Spleen (tissue), 11 donors: Measurements from ENCODE around the gene DDX39A. TPM values are rescaled to one million over a fixed set of nuclear protein-coding genes. Genes with fewer than 3 reads are reported as not detected.

Source experiments
- DNase-seq: peaks from one replicate; pipeline ENCODE4 v3.0.0-alpha.2; 2020
- H3K27ac ChIP-seq, 8 donors: fragments of 200-600 bp; sonication (generic) in 7 of 8; 1 replicate in 4 of 8; 2 replicates in 4 of 8; pipeline versions ENCODE4 v1.5.0 to v1.8.0; 2016 to 2021; ENCODE audit warnings: inconsistent platforms in 4 of 8, mild to moderate bottlenecking in 4 of 8, moderate library complexity in 1 of 8
- H3K27me3 ChIP-seq, 7 donors: fragments of 200-600 bp; sonication (generic) in 6 of 7; replicated peaks in 1 of 7; 1 replicate in 4 of 7; 2 replicates in 3 of 7; pipeline versions ENCODE4 v1.5.0 to v1.8.0; 2016 to 2021; ENCODE audit warnings: inconsistent platforms in 3 of 7, mild to moderate bottlenecking in 1 of 7
- H3K36me3 ChIP-seq, 6 donors: fragments of 200-600 bp; sonication (generic) in 5 of 6; 1 replicate in 4 of 6; 2 replicates in 2 of 6; pipeline versions ENCODE4 v1.5.0 to v1.8.0; 2016 to 2021; ENCODE audit warnings: inconsistent platforms in 2 of 6
- H3K4me1 ChIP-seq, 6 donors: fragments of 200-600 bp; sonication (generic) in 5 of 6; 1 replicate in 3 of 6; 2 replicates in 3 of 6; pipeline versions ENCODE4 v1.5.0 to v1.8.0; 2016 to 2021; ENCODE audit warnings: inconsistent platforms in 3 of 6
- H3K4me3 ChIP-seq, 8 donors: fragments of 200-600 bp; sonication (generic) in 7 of 8; 1 replicate in 4 of 8; 2 replicates in 4 of 8; pipeline versions ENCODE4 v1.5.0 to v1.8.0; 2016 to 2021; ENCODE audit warnings: inconsistent platforms in 4 of 8, mild to moderate bottlenecking in 4 of 8, moderate library complexity in 2 of 8
- H3K9me3 ChIP-seq, 8 donors: fragments of 200-600 bp; sonication (generic) in 7 of 8; 1 replicate in 4 of 8; 2 replicates in 4 of 8; pipeline versions ENCODE4 v1.5.0 to v1.8.0; 2016 to 2021; ENCODE audit warnings: inconsistent platforms in 4 of 8
- CTCF ChIP-seq, 11 experiments: fragments of 200-600 bp in 7 of 11; fragments of 450-650 bp in 4 of 11; sonication (generic) in 4 of 11; IDR thresholded peaks in 8 of 11; conservative IDR thresholded peaks in 3 of 11; 1 replicate in 7 of 11; 2 replicates in 4 of 11; pipeline versions ENCODE4 v1.4.0 to v1.8.0; 2016 to 2021; ENCODE audit warnings: antibody characterized with exemption in 11 of 11, inconsistent platforms in 4 of 11, mild to moderate bottlenecking in 1 of 11
- POLR2A ChIP-seq, 3 donors: fragments of 450-650 bp; IDR thresholded peaks; one replicate each; pipeline ENCODE4 v1.5.1; 2017; ENCODE audit warnings: antibody characterized with exemption in 3 of 3, mild to moderate bottlenecking in 1 of 3
- POLR2AphosphoS5 ChIP-seq, 3 donors: sonication (generic); formaldehyde crosslinking; IDR thresholded peaks; one replicate each; pipeline ENCODE4 v1.5.1; 2017; ENCODE audit warnings: antibody characterized with exemption in 3 of 3
- WGBS, 5 donors: extraction: QIAGEN DNeasy Blood & Tissue Kit in 3 of 5; methylation state at CpG; one replicate each; pipeline versions ENCODE4 v1.1.5 to v1.1.7; 2013 to 2018; 5-methylcytosine and 5-hydroxymethylcytosine counted together
- intact Hi-C: fragments of 100-400 bp; cut with DNase I; formaldehyde crosslinking; loops from one replicate; pipeline ENCODE4 v1.15.0; 2023; ENCODE audit warnings: low total_unique reads
- polyA plus RNA-seq, 3 donors: library from polyadenylated mRNA; stranded (reverse); fragments of 200-250 nt; gene quantifications; one replicate each; pipeline ENCODE4 v1.2.1, GENCODE V29; 2013
- total RNA-seq, 7 donors: library from RNA; depleted of rRNA in 3 of 7; stranded (reverse); fragments of >200 nt in 3 of 7; fragmentation: NEBNext Ultra II Directional in 4 of 7; extraction: Animal tissue kit (Norgen Biotek cat#: 25700) in 4 of 7; gene quantifications; one replicate each; pipeline versions ENCODE4 v1.1.0 to v1.2.1, GENCODE V29; 2016 to 2021
- donor health status: healthy with polysubstance abuse.
- donor health status: DM: no; HTN: no; CAD: no; lungs with moderate emphysema.
- donor health status: DM: no; HTN: no; CAD: no.
- donor health status: Bipolar disorder and iron deficiency.
- donor health status: healthy.
- donor health status: DM: no; HTN: no; CAD: no.
- donor health status: DM: yes; HTN: yes; CAD: no.

The DDX39A gene
- total and polyA plus RNA-seq, 10 donors = 81.8 to 267 (median 138) TPM

- Histone ChIP-seq H3K27ac (peak overlapping the region; percentile 91 to 98 (median 94)), H3K4me3 (no peak overlapping the region), H3K9me3 (no peaks in the 10 kb centered on the region), H3K4me1 (peaks cover 78 to 100% (median 98%) of the 10 kb centered on the region in 6 donors), H3K27me3 (peaks cover 0 to 8% (median 0%) of the 10 kb centered on the region in 7 donors), H3K36me3 (no peaks in the 10 kb centered on the region)
- intact Hi-C loops = no loop called here
- DNase-seq = no peak
- WGBS, 5 donors = 58 to 83% (median 67%) methylated on average over 10 of the region's 10 CpGs
- peak in 1 of 3 donors; percentile 23 for TF ChIP-seq POLR2AphosphoS5 (IDR thresholded peaks at IDR 0.05)
- no peak for TF ChIP-seq POLR2A (IDR thresholded peaks at IDR 0.05)
These were observed 47.8 kb downstream of the DDX39A start for GRCh38 chr19:14371301-14371821.

GRCh38 chr19:14370940-14371280 is 48.2 kb downstream of the DDX39A start:
- WGBS, 5 donors = 73 to 90% (median 80%) methylated on average over 4 of the region's 4 CpGs
- no peaks in the 10 kb centered on the region for H3K36me3 ChIP-seq

GRCh38 chr19:14370169-14370939 is 48.8 kb downstream of the DDX39A start:
- intact Hi-C loops = no loop called here
- peak; percentile 89 for DNase-seq

More at GRCh38 chr19:14370940-14371280, 48.2 kb downstream of the DDX39A start:
- intact Hi-C loops = no loop called here
- Histone ChIP-seq H3K27ac (peak overlapping the region; percentile 91 to 98 (median 94)), H3K9me3 (no peaks in the 10 kb centered on the region), H3K4me1 (peaks cover 79 to 100% (median 98%) of the 10 kb centered on the region in 6 donors), H3K27me3 (peaks cover 0 to 3% (median 0%) of the 10 kb centered on the region in 7 donors), H3K4me3 (peak overlapping the region in 1 of 8 donors; percentile 43)
- DNase-seq = no peak
- TF ChIP-seq CTCF (IDR thresholded peaks at IDR 0.05 in 8 of 11, conservative IDR thresholded peaks at IDR 0.05 in 3 of 11) (no peak), POLR2A (IDR thresholded peaks at IDR 0.05) (no peak), POLR2AphosphoS5 (IDR thresholded peaks at IDR 0.05) (no peak)

More at GRCh38 chr19:14370169-14370939, 48.8 kb downstream of the DDX39A start:
- peaks cover 76 to 100% (median 96%) of the 10 kb centered on the region in 6 donors for H3K4me1 ChIP-seq
- peak overlapping the region; percentile 91 to 98 (median 94) for H3K27ac ChIP-seq
- TF ChIP-seq POLR2A (IDR thresholded peaks at IDR 0.05) (no peak), POLR2AphosphoS5 (IDR thresholded peaks at IDR 0.05) (peak in 2 of 3 donors; percentile 49 to 53), CTCF (IDR thresholded peaks at IDR 0.05 in 8 of 11, conservative IDR thresholded peaks at IDR 0.05 in 3 of 11) (no peak)
- H3K9me3 ChIP-seq = no peaks in the 10 kb centered on the region
- H3K27me3 ChIP-seq = no peaks in the 10 kb centered on the region
- H3K36me3 ChIP-seq = no peaks in the 10 kb centered on the region
- peak overlapping the region in 5 of 8 donors; percentile 10 to 43 (median 19) for H3K4me3 ChIP-seq
- WGBS, 5 donors = 9 to 18% (median 15%) methylated on average over 19 of the region's 19 CpGs
